DND-41 (cell line): Measurements from ENCODE around the gene CPD.

Experiments
- ATAC-seq: fragments of 200-7000 bp; cut with Tn5 transposase; 3 replicates; pipeline ENCODE4 v1.9.1; 2021; ENCODE audit warnings: low read depth; ENCODE audit not compliant: insufficient read depth
- DNase-seq: peaks from one replicate; pipeline ENCODE4 v3.0.0-alpha.2; 2020
- H2AFZ ChIP-seq: 2 replicates; pipeline ENCODE4 v1.6.0; 2012; ENCODE audit warnings: low read depth, low read length
- H3K27ac ChIP-seq: 2 replicates; pipeline ENCODE4 v1.5.1; 2012; ENCODE audit warnings: low read length, inconsistent platforms
- H3K27me3 ChIP-seq: fragments of 200-600 bp; sonication (generic); 2 replicates; pipeline ENCODE4 v1.6.0; 2012; ENCODE audit warnings: low read length, mild to moderate bottlenecking, inconsistent platforms; ENCODE audit not compliant: insufficient read depth, poor library complexity
- H3K36me3 ChIP-seq: 2 replicates; pipeline ENCODE4 v1.5.1; 2012; ENCODE audit warnings: low read length, inconsistent platforms; ENCODE audit not compliant: insufficient read depth
- H3K4me1 ChIP-seq: 2 replicates; pipeline ENCODE4 v1.5.1; 2012; ENCODE audit warnings: mild to moderate bottlenecking, low read length; ENCODE audit not compliant: insufficient read depth
- H3K4me2 ChIP-seq: 2 replicates; pipeline ENCODE4 v1.6.0; 2012; ENCODE audit warnings: mild to moderate bottlenecking, moderate library complexity, low read length, inconsistent platforms; ENCODE audit not compliant: insufficient read depth
- H3K4me3 ChIP-seq, 2 experiments: fragments of 200-600 bp in 1 of 2; shearing (Covaris generic) in 1 of 2; 2 replicates each; pipeline ENCODE4 v1.5.1; 2012 to 2016; ENCODE audit warnings: inconsistent platforms in 2 of 2, low read length in 2 of 2, mild to moderate bottlenecking in 2 of 2, low read depth in 1 of 2, moderate library complexity in 1 of 2
- H3K79me2 ChIP-seq: 2 replicates; pipeline ENCODE4 v1.6.0; 2012; ENCODE audit warnings: low read length, inconsistent platforms; ENCODE audit not compliant: insufficient read depth
- H3K9ac ChIP-seq: 2 replicates; pipeline ENCODE4 v1.6.0; 2012; ENCODE audit warnings: low read depth, mild to moderate bottlenecking, inconsistent platforms, low read length, moderate library complexity
- H3K9me3 ChIP-seq: 2 replicates; pipeline ENCODE4 v1.5.1; 2012; ENCODE audit warnings: low read length, moderate library complexity, mild to moderate bottlenecking, inconsistent platforms; ENCODE audit not compliant: insufficient read depth, severe bottlenecking
- H4K20me1 ChIP-seq: 2 replicates; pipeline ENCODE4 v1.6.0; 2012; ENCODE audit warnings: low read length; ENCODE audit not compliant: insufficient read depth
- CTCF ChIP-seq: IDR thresholded peaks from 2 replicates; pipeline ENCODE4 v1.5.1; 2012; ENCODE audit warnings: borderline replicate concordance, low read length, moderate library complexity, mild to moderate bottlenecking; ENCODE audit not compliant: poor library complexity, severe bottlenecking; ENCODE audit errors: extremely low read depth
- EZH2 ChIP-seq: IDR thresholded peaks from 3 replicates; pipeline ENCODE4 v1.6.1; 2012; ENCODE audit warnings: borderline replicate concordance, low read depth, mild to moderate bottlenecking, moderate library complexity, low read length, inconsistent platforms; ENCODE audit not compliant: severe bottlenecking

The CPD gene

GRCh38 chr17:30345527-30346075 lies 33.1 kb upstream of the CPD start:
- no peaks in the 10 kb centered on the region for H3K79me2 ChIP-seq
- no peak overlapping the region for H3K27ac ChIP-seq
- H3K9me3 ChIP-seq, result no peaks in the 10 kb centered on the region
- no peak overlapping the region for H3K4me3 ChIP-seq
- no peak overlapping the region for H3K9ac ChIP-seq
- no peak for DNase-seq
- H2AFZ ChIP-seq, result no peak overlapping the region
- H3K4me2 ChIP-seq, result no peak overlapping the region
- no peak for ATAC-seq
- H4K20me1 ChIP-seq, result no peaks in the 10 kb centered on the region
- peaks cover 3% of the 10 kb centered on the region for H3K27me3 ChIP-seq
- no peaks in the 10 kb centered on the region for H3K36me3 ChIP-seq
- TF ChIP-seq EZH2, result no peak
- no peak for TF ChIP-seq CTCF
- no peaks in the 10 kb centered on the region for H3K4me1 ChIP-seq

- Histone ChIP-seq H4K20me1 (no peaks in the 10 kb centered on the region), H3K9me3 (no peaks in the 10 kb centered on the region), H3K4me1 (no peaks in the 10 kb centered on the region), H3K4me2 (no peak overlapping the region), H3K27ac (no peak overlapping the region), H3K36me3 (no peaks in the 10 kb centered on the region), H2AFZ (no peak overlapping the region), H3K27me3 (peaks cover 3% of the 10 kb centered on the region), H3K79me2 (no peaks in the 10 kb centered on the region), H3K4me3 (no peak overlapping the region), H3K9ac (no peak overlapping the region)
- no peak for DNase-seq
- TF ChIP-seq EZH2 (no peak), CTCF (no peak)
- ATAC-seq, result no peak
Measured at GRCh38 chr17:30346221-30346795, 32.4 kb upstream of the CPD start.

- H3K27me3 ChIP-seq, result peaks cover 3% of the 10 kb centered on the region
- ATAC-seq (no peak), DNase-seq (no peak)
- H3K9me3 ChIP-seq, result no peaks in the 10 kb centered on the region
- no peak overlapping the region for H3K27ac ChIP-seq
- H3K4me3 ChIP-seq, result no peak overlapping the region
- no peak for TF ChIP-seq EZH2
- no peak for TF ChIP-seq CTCF
- H3K36me3 ChIP-seq, result no peaks in the 10 kb centered on the region
- H2AFZ ChIP-seq, result no peak overlapping the region
- H3K4me2 ChIP-seq, result no peak overlapping the region
- no peak overlapping the region for H3K9ac ChIP-seq
- H4K20me1 ChIP-seq, result no peaks in the 10 kb centered on the region
- no peaks in the 10 kb centered on the region for H3K79me2 ChIP-seq
- H3K4me1 ChIP-seq, result no peaks in the 10 kb centered on the region
Measured at GRCh38 chr17:30347488-30347887, 31.2 kb upstream of the CPD start.
